ENCODE data around the gene WHRN.

Gene WHRN

GRCh38 chr9:114505187-114506081 lies at the start of gene WHRN:
TSS of gene WHRN (minus strand) at chr9:114505473. CDS start at chr9:114504801, 672 bp downstream.
- DNase-seq: peak; percentile 89

- DNase-seq: no peak
Measured at GRCh38 chr9:114553202-114553601, 47.9 kb upstream of the WHRN start.

- no peak for DNase-seq
Measured at GRCh38 chr9:114552706-114553105, 47.4 kb upstream of the WHRN start.

GRCh38 chr9:114551750-114552685 lies 46.7 kb upstream of the WHRN start:
- DNase-seq: no peak

- no peak for DNase-seq
Measured at GRCh38 chr9:114549697-114550330, 44.5 kb upstream of the WHRN start.

GRCh38 chr9:114546851-114547250 lies 41.6 kb upstream of the WHRN start:
- no peak for DNase-seq

GRCh38 chr9:114545055-114545454 lies 39.8 kb upstream of the WHRN start:
- no peak for DNase-seq

- DNase-seq: peak; percentile 47
Measured at GRCh38 chr9:114539701-114540380, 34.6 kb upstream of the WHRN start.

GRCh38 chr9:114538241-114538640 lies 33.0 kb upstream of the WHRN start:
- DNase-seq: no peak

- DNase-seq: no peak
Measured at GRCh38 chr9:114532561-114533237, 27.4 kb upstream of the WHRN start.

GRCh38 chr9:114529285-114529684 lies 24.0 kb upstream of the WHRN start:
- DNase-seq: no peak

- no peak for DNase-seq
Measured at GRCh38 chr9:114526807-114527206, 21.5 kb upstream of the WHRN start.

GRCh38 chr9:114525513-114525912 lies 20.2 kb upstream of the WHRN start:
- DNase-seq: no peak

GRCh38 chr9:114524247-114524681 lies 19.0 kb upstream of the WHRN start:
- no peak for DNase-seq

GRCh38 chr9:114522847-114523246 lies 17.6 kb upstream of the WHRN start:
- DNase-seq: no peak

GRCh38 chr9:114522286-114522685 lies 17.0 kb upstream of the WHRN start:
- DNase-seq: no peak

- no peak for DNase-seq
Measured at GRCh38 chr9:114521846-114522245, 16.6 kb upstream of the WHRN start.

GRCh38 chr9:114518599-114519022 lies 13.3 kb upstream of the WHRN start:
- DNase-seq: no peak

- DNase-seq: no peak
Measured at GRCh38 chr9:114518120-114518519, 12.8 kb upstream of the WHRN start.

GRCh38 chr9:114516913-114517312 lies 11.6 kb upstream of the WHRN start:
- no peak for DNase-seq

- no peak for DNase-seq
Measured at GRCh38 chr9:114515528-114515927, 10.3 kb upstream of the WHRN start.

GRCh38 chr9:114513959-114514267 lies 8.6 kb upstream of the WHRN start:
- DNase-seq: no peak

Measured in NCI-H2171 treated with DMSO at 0.1 percent for 48 hours (cell line).